ENCODE results near the gene APEH.

Gene APEH

DNA sequence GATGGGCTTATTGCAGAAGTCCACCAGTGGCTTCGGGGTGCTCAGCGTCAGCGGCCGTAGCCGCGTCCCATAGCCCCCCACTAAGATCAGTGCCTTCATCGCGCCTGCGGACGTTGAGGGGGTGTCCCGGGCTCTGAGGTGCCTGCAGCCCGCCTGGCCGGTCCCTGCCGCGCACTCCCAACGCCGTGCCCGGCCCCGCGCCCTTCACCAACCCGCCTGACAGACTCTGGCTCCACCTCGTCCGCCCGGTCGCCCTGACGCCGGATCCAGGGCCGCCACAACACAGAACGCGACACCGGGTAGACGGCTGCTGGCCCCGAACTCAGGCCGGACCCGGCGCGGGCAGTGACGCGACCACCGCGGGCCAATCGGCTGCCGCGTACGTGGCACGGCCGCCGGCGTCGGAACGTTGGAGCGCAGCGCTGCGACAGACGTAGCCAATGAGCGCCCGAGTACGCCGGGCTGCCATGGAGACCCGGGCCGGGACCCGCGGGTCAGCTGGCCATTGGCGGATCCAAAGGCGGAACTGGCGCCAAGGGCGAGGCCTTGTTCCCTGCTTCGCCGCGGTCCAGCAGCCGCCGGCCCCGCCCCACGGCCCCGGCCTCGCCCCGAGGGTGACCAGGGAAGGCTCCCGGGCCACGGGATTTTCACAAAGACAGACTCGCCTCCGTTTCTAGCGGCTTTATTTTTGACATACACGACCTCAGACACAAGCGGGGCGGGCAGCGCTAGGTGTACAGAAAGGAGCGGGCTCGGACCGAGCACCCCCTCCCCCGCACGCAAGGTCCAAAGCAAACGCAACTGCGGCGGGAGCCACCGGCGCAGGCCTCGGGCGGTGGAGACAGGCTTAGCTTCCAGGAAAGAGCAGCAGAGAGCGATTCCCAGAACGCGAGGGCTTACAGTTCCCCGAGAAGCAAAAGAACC lies 49.7 kb downstream of the APEH start, which contains the start of gene GMPPB:
TSS of gene GMPPB (minus strand) at position 324 of the 924 bp plus-strand sequence. CDS start at position 99, 225 bp downstream.
- Histone ChIP-seq H3F3A (ENCODE audit: insufficient read depth, low read length) (no peaks in the 10 kb centered on the region), H3K9ac (ENCODE audit: low read length) (peak within 1 kb of the TSS; percentile 95), H4K20me1 (ENCODE audit: insufficient read depth, low read length) (no peaks in the 10 kb centered on the region), H3K27me3 (ENCODE audit: insufficient read depth, low read length) (no peaks in the 10 kb centered on the region), H3K9me3 (ENCODE audit: low read length) (no peaks in the 10 kb centered on the region), H3K4me3 (ENCODE audit: low read depth, low read length, poor library complexity, severe bottlenecking) (peak within 1 kb of the TSS; percentile 76), H2AFZ (ENCODE audit: low read length) (no peak within 1 kb of the TSS), H3K4me2 (ENCODE audit: low read length) (peak within 1 kb of the TSS; percentile 94), H3K9me2 (ENCODE audit: low read depth, low read length) (no peaks in the 10 kb centered on the region), H3K4me1 (ENCODE audit: insufficient read depth, low read length, severe bottlenecking) (peaks cover 33% of the 10 kb centered on the region), H3K79me2 (ENCODE audit: insufficient read depth, low read length) (no peaks in the 10 kb centered on the region), H3K27ac (ENCODE audit: low read depth, low read length, poor library complexity, severe bottlenecking) (peak within 1 kb of the TSS; percentile 85), H3K36me3 (ENCODE audit: insufficient read depth, low read length) (peaks cover 33% of the 10 kb centered on the region)
- no peak for TF ChIP-seq EZH2 (IDR thresholded peaks at IDR 0.05; ENCODE audit: borderline replicate concordance, low read length)
- TF ChIP-seq, protein P1, sequence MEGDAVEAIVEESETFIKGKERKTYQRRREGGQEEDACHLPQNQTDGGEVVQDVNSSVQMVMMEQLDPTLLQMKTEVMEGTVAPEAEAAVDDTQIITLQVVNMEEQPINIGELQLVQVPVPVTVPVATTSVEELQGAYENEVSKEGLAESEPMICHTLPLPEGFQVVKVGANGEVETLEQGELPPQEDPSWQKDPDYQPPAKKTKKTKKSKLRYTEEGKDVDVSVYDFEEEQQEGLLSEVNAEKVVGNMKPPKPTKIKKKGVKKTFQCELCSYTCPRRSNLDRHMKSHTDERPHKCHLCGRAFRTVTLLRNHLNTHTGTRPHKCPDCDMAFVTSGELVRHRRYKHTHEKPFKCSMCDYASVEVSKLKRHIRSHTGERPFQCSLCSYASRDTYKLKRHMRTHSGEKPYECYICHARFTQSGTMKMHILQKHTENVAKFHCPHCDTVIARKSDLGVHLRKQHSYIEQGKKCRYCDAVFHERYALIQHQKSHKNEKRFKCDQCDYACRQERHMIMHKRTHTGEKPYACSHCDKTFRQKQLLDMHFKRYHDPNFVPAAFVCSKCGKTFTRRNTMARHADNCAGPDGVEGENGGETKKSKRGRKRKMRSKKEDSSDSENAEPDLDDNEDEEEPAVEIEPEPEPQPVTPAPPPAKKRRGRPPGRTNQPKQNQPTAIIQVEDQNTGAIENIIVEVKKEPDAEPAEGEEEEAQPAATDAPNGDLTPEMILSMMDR (IDR thresholded peaks at IDR 0.05; ENCODE audit: low read length) = no peak

- Histone ChIP-seq H3K36me3 (ENCODE audit: insufficient read depth, low read length) (peaks cover 33% of the 10 kb centered on the region), H3K4me1 (ENCODE audit: insufficient read depth, low read length, severe bottlenecking) (peaks cover 33% of the 10 kb centered on the region), H3K79me2 (ENCODE audit: insufficient read depth, low read length) (no peaks in the 10 kb centered on the region), H3F3A (ENCODE audit: insufficient read depth, low read length) (no peaks in the 10 kb centered on the region), H3K4me3 (ENCODE audit: low read depth, low read length, poor library complexity, severe bottlenecking) (peak overlapping the region; percentile 76), H3K4me2 (ENCODE audit: low read length) (peak overlapping the region; percentile 94), H3K9me3 (ENCODE audit: low read length) (no peaks in the 10 kb centered on the region), H3K9ac (ENCODE audit: low read length) (peak overlapping the region; percentile 95), H3K27me3 (ENCODE audit: insufficient read depth, low read length) (no peaks in the 10 kb centered on the region), H2AFZ (ENCODE audit: low read length) (no peak overlapping the region), H4K20me1 (ENCODE audit: insufficient read depth, low read length) (no peaks in the 10 kb centered on the region), H3K27ac (ENCODE audit: low read depth, low read length, poor library complexity, severe bottlenecking) (peak overlapping the region; percentile 85), H3K9me2 (ENCODE audit: low read depth, low read length) (no peaks in the 10 kb centered on the region)
- TF ChIP-seq, protein P1 (IDR thresholded peaks at IDR 0.05; ENCODE audit: low read length) = no peak
- no peak for TF ChIP-seq EZH2 (IDR thresholded peaks at IDR 0.05; ENCODE audit: borderline replicate concordance, low read length)
Observed at GRCh38 chr3:49724586-49724985, 50.4 kb downstream of the APEH start.

GRCh38 chr3:49725906-49726681 lies 51.9 kb downstream of the APEH start:
- Histone ChIP-seq H3K4me3 (ENCODE audit: low read depth, low read length, poor library complexity, severe bottlenecking) (no peak overlapping the region), H4K20me1 (ENCODE audit: insufficient read depth, low read length) (no peaks in the 10 kb centered on the region), H3K79me2 (ENCODE audit: insufficient read depth, low read length) (no peaks in the 10 kb centered on the region), H3K27me3 (ENCODE audit: insufficient read depth, low read length) (no peaks in the 10 kb centered on the region), H3K27ac (ENCODE audit: low read depth, low read length, poor library complexity, severe bottlenecking) (peak overlapping the region; percentile 85), H3K9me3 (ENCODE audit: low read length) (no peaks in the 10 kb centered on the region), H3F3A (ENCODE audit: insufficient read depth, low read length) (no peaks in the 10 kb centered on the region), H2AFZ (ENCODE audit: low read length) (no peak overlapping the region), H3K36me3 (ENCODE audit: insufficient read depth, low read length) (peaks cover 35% of the 10 kb centered on the region), H3K9me2 (ENCODE audit: low read depth, low read length) (no peaks in the 10 kb centered on the region), H3K4me1 (ENCODE audit: insufficient read depth, low read length, severe bottlenecking) (peaks cover 30% of the 10 kb centered on the region), H3K9ac (ENCODE audit: low read length) (no peak overlapping the region; the same call in 1 of the 2 replicates), H3K4me2 (ENCODE audit: low read length) (no peak overlapping the region; the same call in 1 of the 2 replicates)
- TF ChIP-seq EZH2 (IDR thresholded peaks at IDR 0.05; ENCODE audit: borderline replicate concordance, low read length) = no peak
- TF ChIP-seq, protein P1 (IDR thresholded peaks at IDR 0.05; ENCODE audit: low read length) = no peak

All from OCI-LY1 (cell line).